ENCODE measurements around the gene RNF144B.

The RNF144B gene

GRCh38 chr6:18510644-18511033 is 123.5 kb downstream of the RNF144B start:
- no peak for TF ChIP-seq CTCF (IDR thresholded peaks at IDR 0.05; ENCODE audit: insufficient read depth, low read length, poor library complexity, severe bottlenecking)
- no peak for DNase-seq (ENCODE audit: extremely low read depth, insufficient read length)
- Histone ChIP-seq H3K27me3 (replicated peaks; ENCODE audit: control insufficient read depth, insufficient read depth, low read length) (peaks cover 2% of the 10 kb centered on the region; the same call in 1 of the 2 replicates), H3K4me3 (replicated peaks; ENCODE audit: low read depth, low read length) (no peak overlapping the region), H3K36me3 (ENCODE audit: control insufficient read depth, insufficient read depth, low read length) (no peaks in the 10 kb centered on the region)

GRCh38 chr6:18511211-18511610 is 124.1 kb downstream of the RNF144B start:
- DNase-seq (ENCODE audit: extremely low read depth, insufficient read length) = no peak
- no peak for TF ChIP-seq CTCF (IDR thresholded peaks at IDR 0.05; ENCODE audit: insufficient read depth, low read length, poor library complexity, severe bottlenecking)
- H3K36me3 ChIP-seq (ENCODE audit: control insufficient read depth, insufficient read depth, low read length) = no peaks in the 10 kb centered on the region
- H3K4me3 ChIP-seq (replicated peaks; ENCODE audit: low read depth, low read length) = no peak overlapping the region
- H3K27me3 ChIP-seq (replicated peaks; ENCODE audit: control insufficient read depth, insufficient read depth, low read length) = peaks cover 2% of the 10 kb centered on the region; the same call in 1 of the 2 replicates

GRCh38 chr6:18513253-18513798 is 126.2 kb downstream of the RNF144B start:
- Histone ChIP-seq H3K27me3 (replicated peaks; ENCODE audit: control insufficient read depth, insufficient read depth, low read length) (no peaks in the 10 kb centered on the region), H3K4me3 (replicated peaks; ENCODE audit: low read depth, low read length) (no peak overlapping the region), H3K36me3 (ENCODE audit: control insufficient read depth, insufficient read depth, low read length) (no peaks in the 10 kb centered on the region)
- DNase-seq (ENCODE audit: extremely low read depth, insufficient read length) = no peak
- TF ChIP-seq CTCF (IDR thresholded peaks at IDR 0.05; ENCODE audit: insufficient read depth, low read length, poor library complexity, severe bottlenecking) = no peak

- DNase-seq (ENCODE audit: extremely low read depth, insufficient read length) = no peak
Measured at GRCh38 chr6:18514180-18514579, 127.0 kb downstream of the RNF144B start.

GRCh38 chr6:18515767-18516166 is 128.6 kb downstream of the RNF144B start:
- Histone ChIP-seq H3K27me3 (replicated peaks; ENCODE audit: control insufficient read depth, insufficient read depth, low read length) (no peaks in the 10 kb centered on the region), H3K36me3 (ENCODE audit: control insufficient read depth, insufficient read depth, low read length) (no peaks in the 10 kb centered on the region), H3K4me3 (replicated peaks; ENCODE audit: low read depth, low read length) (no peak overlapping the region)
- no peak for DNase-seq (ENCODE audit: extremely low read depth, insufficient read length)
- no peak for TF ChIP-seq CTCF (IDR thresholded peaks at IDR 0.05; ENCODE audit: insufficient read depth, low read length, poor library complexity, severe bottlenecking)

More at GRCh38 chr6:18514180-18514579, 127.0 kb downstream of the RNF144B start:
- no peak overlapping the region for H3K4me3 ChIP-seq (replicated peaks; ENCODE audit: low read depth, low read length)
- H3K27me3 ChIP-seq (replicated peaks; ENCODE audit: control insufficient read depth, insufficient read depth, low read length) = no peaks in the 10 kb centered on the region
- H3K36me3 ChIP-seq (ENCODE audit: control insufficient read depth, insufficient read depth, low read length) = no peaks in the 10 kb centered on the region
- TF ChIP-seq CTCF (IDR thresholded peaks at IDR 0.05; ENCODE audit: insufficient read depth, low read length, poor library complexity, severe bottlenecking) = no peak
